Esophagus squamous epithelium (tissue), 4 donors: ENCODE data around the gene ABCC1.

Source experiments
- CTCF ChIP-seq, 6 experiments: fragments of 450-650 bp in 4 of 6; fragments of 200-600 bp in 2 of 6; sonication (generic) in 2 of 6; IDR thresholded peaks; one replicate each; pipeline ENCODE4 v1.5.1; 2016 to 2019; ENCODE audit warnings: antibody characterized with exemption in 6 of 6, mild to moderate bottlenecking in 4 of 6, moderate library complexity in 4 of 6
- POLR2A ChIP-seq, 4 donors: fragments of 450-650 bp; IDR thresholded peaks; one replicate each; pipeline ENCODE4 v1.6.1; 2017; ENCODE audit warnings: antibody characterized with exemption in 4 of 4, mild to moderate bottlenecking in 4 of 4, moderate library complexity in 3 of 4

DNA sequence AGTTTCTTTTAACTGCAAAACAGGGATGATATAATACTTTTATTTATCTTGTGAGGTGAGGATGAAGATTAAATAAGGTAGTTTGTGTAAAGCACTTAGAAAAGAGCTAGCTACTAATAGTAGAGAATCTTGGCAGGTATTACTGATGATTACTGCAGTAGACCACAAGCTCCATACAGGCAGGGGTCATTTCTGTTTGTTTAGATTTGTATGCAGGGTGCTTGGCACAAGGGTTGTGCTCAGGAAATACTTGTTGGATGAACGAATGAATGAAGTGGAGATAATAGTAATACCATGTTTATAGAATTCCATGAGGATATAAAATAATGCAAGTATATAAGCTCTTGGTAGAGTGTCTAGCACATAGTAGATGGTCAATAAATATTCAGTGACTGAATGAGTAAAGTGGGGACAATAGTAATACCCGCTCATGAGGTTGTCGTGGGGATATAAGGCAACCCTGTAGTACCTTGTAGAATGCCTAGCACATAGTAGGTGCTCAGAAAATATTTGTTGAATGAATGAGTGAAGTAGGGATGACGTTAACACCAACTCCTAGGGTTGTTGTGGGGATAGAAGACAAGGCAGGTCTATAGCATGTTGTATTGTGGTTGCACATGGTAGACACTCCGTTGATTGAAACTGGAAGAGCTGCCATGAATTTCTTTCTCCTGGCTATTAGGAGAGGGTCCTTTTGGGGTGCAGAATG lies 83.0 kb downstream of the ABCC1 start:
- TF ChIP-seq CTCF (IDR thresholded peaks at IDR 0.05) (no peak), POLR2A (IDR thresholded peaks at IDR 0.05) (no peak)
